CD4-positive, alpha-beta T cell (primary cell): ENCODE results near the gene CUL9. TPM values are rescaled to one million over a fixed set of nuclear protein-coding genes. Genes with fewer than 3 reads are reported as not detected.

Experiments used
- ATAC-seq: fragments of 200-7000 bp; cut with Tn5 transposase; one replicate; pipeline ENCODE4 v1.10.0; 2022; ENCODE audit warnings: mild to moderate bottlenecking; ENCODE audit not compliant: poor library complexity
- CTCF ChIA-PET: fragments of 350-600 bp; sonication (Branson Sonifier 250); formaldehyde crosslinking; loops from one replicate; lab custom pipeline; 2021; ENCODE audit warnings: antibody characterized with exemption, inconsistent platforms; lab: Charles Lee
- POLR2A ChIA-PET: fragments of 350-600 bp; sonication (Branson Sonifier 250); formaldehyde crosslinking; loops from one replicate; lab custom pipeline; 2021; ENCODE audit warnings: antibody characterized with exemption, inconsistent platforms; lab: Charles Lee
- DNase-seq, 14 experiments: peaks; one replicate each; pipeline ENCODE4 v3.0.0-alpha.2; 2013 to 2020; ENCODE audit warnings: mixed read lengths in 2 of 14
- H3K27ac ChIP-seq, 2 donors: one replicate each; pipeline versions ENCODE4 v1.5.1 to v1.7.0; 2013; ENCODE audit warnings: low read length in 2 of 2, low read depth in 1 of 2, mild to moderate bottlenecking in 1 of 2
- H3K27me3 ChIP-seq, 2 experiments: 1 replicate in 1 of 2; 2 replicates in 1 of 2; pipeline versions ENCODE4 v1.6.1 to v1.7.0; 2013; ENCODE audit warnings: low read length in 2 of 2, control low read depth in 1 of 2, mild to moderate bottlenecking in 1 of 2, moderate library complexity in 1 of 2; ENCODE audit not compliant: insufficient read depth in 2 of 2, control insufficient read depth in 1 of 2
- H3K36me3 ChIP-seq: one replicate; pipeline ENCODE4 v1.6.1; 2013; ENCODE audit warnings: low read length, control low read depth; ENCODE audit not compliant: insufficient read depth
- H3K4me1 ChIP-seq: one replicate; pipeline ENCODE4 v1.6.1; 2013; ENCODE audit warnings: low read length, control low read depth; ENCODE audit not compliant: insufficient read depth
- H3K4me3 ChIP-seq: one replicate; pipeline ENCODE4 v1.5.1; 2013; ENCODE audit warnings: mild to moderate bottlenecking, low read length, moderate library complexity
- H3K9me3 ChIP-seq, 2 experiments: 1 replicate in 1 of 2; 2 replicates in 1 of 2; pipeline versions ENCODE4 v1.6.1 to v1.7.0; 2013; ENCODE audit warnings: low read length in 2 of 2, mild to moderate bottlenecking in 2 of 2, control low read depth in 1 of 2, moderate library complexity in 1 of 2; ENCODE audit not compliant: control insufficient read depth in 1 of 2, insufficient read depth in 1 of 2
- H3K27ac Mint-ChIP-seq: one replicate; pipeline ENCODE4 v1.8.0; 2020; ENCODE audit warnings: mixed read lengths
- H3K27me3 Mint-ChIP-seq: one replicate; pipeline ENCODE4 v1.8.0; 2021; ENCODE audit warnings: mixed read lengths
- H3K36me3 Mint-ChIP-seq: one replicate; pipeline ENCODE4 v1.8.0; 2021; ENCODE audit warnings: low read depth, mixed read lengths
- H3K4me1 Mint-ChIP-seq: one replicate; pipeline ENCODE4 v1.8.0; 2021; ENCODE audit warnings: low read depth, mixed read lengths
- H3K4me3 Mint-ChIP-seq: one replicate; pipeline ENCODE4 v1.8.0; 2020; ENCODE audit warnings: mild to moderate bottlenecking, mixed read lengths
- H3K9me3 Mint-ChIP-seq: one replicate; pipeline ENCODE4 v1.8.0; 2020; ENCODE audit warnings: mixed read lengths
- CTCF ChIP-seq: fragments of 200-600 bp; IDR thresholded peaks from one replicate; pipeline ENCODE4 v1.8.0; 2022; ENCODE audit warnings: antibody characterized with exemption, mild to moderate bottlenecking
- intact Hi-C, 2 experiments: fragments of 100-400 bp; cut with DNase I in 1 of 2; cut with micrococcal nuclease in 1 of 2; formaldehyde crosslinking; loops; one replicate each; pipeline versions ENCODE4 v1.15.1 to v1.9.0; 2023 to 2025; cut with DNase I, micrococcal nuclease
- total RNA-seq, 174 experiments: library from RNA in 2 of 174; stranded (reverse) in 2 of 174; gene quantifications; one replicate each; pipeline ENCODE4 v1.2.3 and lab custom pipeline; 2021 to 2026

The CUL9 gene
- total RNA-seq, 2 experiments from 2014 or later = 75.5 to 79.2 TPM

DNA sequence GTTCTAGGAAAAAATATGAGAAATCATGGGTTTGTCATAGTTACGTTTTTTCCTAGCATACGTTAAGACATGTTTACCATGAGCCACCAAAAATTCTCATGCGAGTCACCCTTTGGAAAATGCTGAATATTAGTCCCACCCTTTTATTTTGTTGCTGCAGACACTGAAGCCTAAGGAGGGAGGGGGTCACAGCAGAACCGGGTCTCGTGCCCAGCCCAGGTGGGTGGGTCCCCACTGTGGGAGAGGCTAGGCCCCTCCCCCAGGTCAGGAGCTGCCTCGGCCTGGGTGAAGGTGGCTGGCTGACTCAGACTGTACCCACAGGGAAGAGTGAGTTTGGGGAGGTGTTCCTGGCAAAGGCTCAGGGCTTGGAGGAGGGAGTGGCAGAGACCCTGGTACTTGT lies 37.1 kb upstream of the CUL9 start:
- POLR2A ChIA-PET = no interaction called here
- DNase-seq (no peak), ATAC-seq (no peak)
- Mint-ChIP-seq H3K36me3 (no peaks in the 10 kb centered on the region), H3K4me1 (peaks cover 10% of the 10 kb centered on the region), H3K27ac (no peak overlapping the region), H3K27me3 (no peaks in the 10 kb centered on the region), H3K9me3 (no peaks in the 10 kb centered on the region), H3K4me3 (no peak overlapping the region)
- H3K27me3 ChIP-seq = peaks cover 0 to 2% of the 10 kb centered on the region in 2 experiments
- no peak overlapping the region for H3K4me3 ChIP-seq
- intact Hi-C loops = loop anchor here in 1 of 2 experiments (5.0 kb wide), 2 partner anchors 178 to 488 kb away; no protein-coding TSS in a partner anchor
- CTCF ChIA-PET = no interaction called here
- no peaks in the 10 kb centered on the region for H3K9me3 ChIP-seq
- no peak overlapping the region for H3K27ac ChIP-seq
- TF ChIP-seq CTCF = no peak
- H3K4me1 ChIP-seq = peaks cover 19% of the 10 kb centered on the region
- no peaks in the 10 kb centered on the region for H3K36me3 ChIP-seq

DNA sequence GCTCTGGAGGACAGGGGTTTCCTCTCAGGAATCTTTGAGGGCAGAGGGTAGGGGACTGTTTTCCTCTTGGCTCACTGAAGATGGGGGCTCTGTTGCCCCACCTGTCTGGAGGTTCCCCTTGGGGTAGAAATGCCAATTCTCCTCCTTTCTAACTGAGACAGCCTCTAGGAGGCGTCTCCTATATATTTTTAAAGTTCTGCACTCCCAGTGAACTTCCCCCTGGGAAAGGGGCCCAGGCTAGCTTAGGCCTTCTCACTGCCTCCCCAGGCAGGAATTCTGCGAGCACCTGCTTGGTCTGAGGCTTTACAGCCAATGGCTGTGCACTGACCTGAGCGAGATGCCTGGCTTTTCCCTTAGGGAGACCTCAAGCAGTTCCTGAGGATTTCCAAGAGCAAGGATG lies 35.7 kb upstream of the CUL9 start:
- H3K4me1 Mint-ChIP-seq = peaks cover 10% of the 10 kb centered on the region
- intact Hi-C loops = no loop called here
- Histone ChIP-seq H3K36me3 (no peaks in the 10 kb centered on the region), H3K4me3 (no peak overlapping the region), H3K9me3 (no peaks in the 10 kb centered on the region), H3K27ac (no peak overlapping the region), H3K4me1 (peaks cover 19% of the 10 kb centered on the region), H3K27me3 (peaks cover 0 to 2% of the 10 kb centered on the region in 2 experiments)
- H3K4me3 Mint-ChIP-seq = no peak overlapping the region
- H3K9me3 Mint-ChIP-seq = no peaks in the 10 kb centered on the region
- TF ChIP-seq CTCF = no peak
- H3K27ac Mint-ChIP-seq = no peak overlapping the region
- no peaks in the 10 kb centered on the region for H3K36me3 Mint-ChIP-seq
- CTCF ChIA-PET = no interaction called here
- no peaks in the 10 kb centered on the region for H3K27me3 Mint-ChIP-seq
- POLR2A ChIA-PET = no interaction called here
- DNase-seq (no peak), ATAC-seq (no peak)

- Mint-ChIP-seq H3K27ac (no peak overlapping the region), H3K9me3 (no peaks in the 10 kb centered on the region), H3K36me3 (no peaks in the 10 kb centered on the region), H3K27me3 (no peaks in the 10 kb centered on the region), H3K4me3 (no peak overlapping the region), H3K4me1 (peaks cover 10% of the 10 kb centered on the region)
- Histone ChIP-seq H3K36me3 (no peaks in the 10 kb centered on the region), H3K27me3 (peaks cover 0 to 2% of the 10 kb centered on the region in 2 experiments), H3K4me1 (peaks cover 16% of the 10 kb centered on the region), H3K4me3 (no peak overlapping the region), H3K27ac (no peak overlapping the region), H3K9me3 (no peaks in the 10 kb centered on the region)
- no peak for DNase-seq
- intact Hi-C loops = no loop called here
- no peak for ATAC-seq
- ChIA-PET POLR2A (no interaction called here), CTCF (no interaction called here)
- no peak for TF ChIP-seq CTCF
Measured at GRCh38 chr6:43146709-43147688, 35.0 kb upstream of the CUL9 start.
